PC-3 (cell line): Measurements from ENCODE around the gene BAZ2B. TPM values are rescaled to one million over a fixed set of nuclear protein-coding genes. Genes with fewer than 3 reads are reported as not detected.

Source experiments
- ATAC-seq: fragments of 200-7000 bp; cut with Tn5 transposase; 2 replicates; pipeline ENCODE4 v1.9.1; 2020; ENCODE audit warnings: mild to moderate bottlenecking, moderate library complexity
- BruUV-seq: library from RNA; stranded (reverse); fragments of 400-500 nt; replicated peaks from 2 replicates; lab custom pipeline; 2021; lab: Mats Ljungman, UMichigan
- CTCF ChIA-PET: fragments of 300-600 bp; sonication (Branson Sonifier 250); formaldehyde crosslinking; loops from one replicate; lab custom pipeline; 2022; ENCODE audit warnings: antibody characterized with exemption; lab: Charles Lee
- POLR2A ChIA-PET: fragments of 300-600 bp; sonication (Branson Sonifier 250); formaldehyde crosslinking; loops from one replicate; lab custom pipeline; 2022; ENCODE audit warnings: antibody characterized with exemption; ENCODE audit not compliant: unreplicated experiment; lab: Charles Lee
- DNase-seq: peaks from one replicate; pipeline ENCODE4 v3.0.0-alpha.2; 2015
- H2AFZ ChIP-seq: fragments of 300-600 bp; sonication (generic); 2 replicates; pipeline ENCODE4 v1.6.0; 2016; ENCODE audit warnings: antibody characterized with exemption, low read length
- H3F3A ChIP-seq: fragments of 300-600 bp; sonication (generic); one replicate; pipeline ENCODE4 v1.6.0; 2017; ENCODE audit warnings: antibody characterized with exemption, low read length, control low read depth, mild to moderate bottlenecking; ENCODE audit not compliant: unreplicated experiment
- H3K27ac ChIP-seq: fragments of 300-600 bp; sonication (generic); 2 replicates; pipeline ENCODE4 v1.5.1; 2016; ENCODE audit warnings: mild to moderate bottlenecking, low read length
- H3K27me3 ChIP-seq: fragments of 300-600 bp; sonication (generic); 2 replicates; pipeline ENCODE4 v1.6.1; 2016; ENCODE audit warnings: low read length, mixed read lengths
- H3K36me3 ChIP-seq: fragments of 300-600 bp; sonication (generic); 2 replicates; pipeline ENCODE4 v1.6.1; 2016; ENCODE audit warnings: low read depth, mixed run types, low read length, mixed read lengths
- H3K4me1 ChIP-seq: fragments of 300-600 bp; sonication (generic); 2 replicates; pipeline ENCODE4 v1.5.1; 2016; ENCODE audit warnings: low read length; ENCODE audit not compliant: insufficient read depth
- H3K4me2 ChIP-seq: fragments of 300-600 bp; sonication (generic); 2 replicates; pipeline ENCODE4 v1.6.0; 2016; ENCODE audit warnings: low read length
- H3K4me3 ChIP-seq: fragments of 300-600 bp; sonication (generic); 2 replicates; pipeline ENCODE4 v1.5.1; 2016; ENCODE audit warnings: mild to moderate bottlenecking, low read length, mixed read lengths
- H3K79me2 ChIP-seq: fragments of 300-600 bp; sonication (generic); 2 replicates; pipeline ENCODE4 v1.6.1; 2017; ENCODE audit warnings: low read length, mixed read lengths
- H3K9ac ChIP-seq: fragments of 300-600 bp; sonication (generic); 2 replicates; pipeline ENCODE4 v1.6.0; 2016; ENCODE audit warnings: mild to moderate bottlenecking, low read length
- H3K9me2 ChIP-seq: fragments of 300-600 bp; sonication (generic); replicated peaks from 2 replicates; pipeline ENCODE4 v1.6.1; 2016; ENCODE audit warnings: mixed run types, low read length, mixed read lengths
- H3K9me3 ChIP-seq: fragments of 300-600 bp; sonication (generic); 2 replicates; pipeline ENCODE4 v1.6.1; 2016; ENCODE audit warnings: low read length, mixed read lengths
- H4K20me1 ChIP-seq: fragments of 300-600 bp; sonication (generic); 2 replicates; pipeline ENCODE4 v1.6.1; 2016; ENCODE audit warnings: low read length, mixed read lengths
- EZH2 ChIP-seq: fragments of 300-600 bp; sonication (generic); IDR thresholded peaks from one replicate; pipeline ENCODE4 v1.6.1; 2017; ENCODE audit warnings: antibody characterized with exemption, mild to moderate bottlenecking, low read length; ENCODE audit not compliant: unreplicated experiment
- EZH2phosphoT487 ChIP-seq: fragments of 300-600 bp; sonication (generic); IDR thresholded peaks from 2 replicates; pipeline ENCODE4 v1.6.1; 2018; ENCODE audit warnings: mild to moderate bottlenecking, antibody characterized with exemption, low read length, borderline replicate concordance
- intact Hi-C: fragments of 100-400 bp; cut with micrococcal nuclease; formaldehyde crosslinking; loops from 2 replicates; pipeline ENCODE4 v1.9.0; 2023
- total RNA-seq: library from RNA; depleted of rRNA; stranded (reverse); fragments of >200 nt; gene quantifications from 2 replicates; pipeline ENCODE4 v1.2.3, GENCODE V29; 2014
- TF ChIP-seq, protein P1 (sequence below): fragments of 300-600 bp; sonication (generic); conservative IDR thresholded peaks from 2 replicates; pipeline ENCODE4 v1.5.1; 2017; ENCODE audit warnings: antibody characterized with exemption, low read depth, mild to moderate bottlenecking, low read length

BAZ2B gene
- total RNA-seq, 1 experiment from 2014 or later, result 19.6 TPM

DNA sequence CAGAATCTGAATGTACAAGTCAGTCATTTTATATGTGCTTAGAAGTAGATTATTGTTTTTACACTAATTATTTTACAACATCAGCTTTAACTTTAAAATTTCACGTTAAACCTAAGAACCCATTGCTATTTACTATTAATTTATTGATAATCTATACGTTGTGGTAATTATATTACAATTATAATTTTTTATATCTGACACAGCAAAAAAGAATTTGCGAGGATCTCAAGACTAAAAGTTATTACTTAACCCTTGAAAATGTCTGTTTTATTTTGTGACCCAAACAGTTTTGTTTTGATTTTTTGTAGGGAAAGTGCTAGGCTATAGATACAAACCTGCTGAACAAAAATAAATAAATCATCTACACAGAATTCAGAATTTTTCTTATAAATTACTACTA is 30.3 kb downstream of the BAZ2B start:
- H3K79me2 ChIP-seq, result no peaks in the 10 kb centered on the region
- H3K27ac ChIP-seq, result no peak overlapping the region
- H3K9me3 ChIP-seq, result no peaks in the 10 kb centered on the region
- no TSS peak for BruUV-seq
- H2AFZ ChIP-seq, result no peak overlapping the region
- no peak overlapping the region for H3K4me3 ChIP-seq
- H3K9me2 ChIP-seq, result no peaks in the 10 kb centered on the region
- CTCF ChIA-PET, result no interaction called here
- ATAC-seq (no peak), DNase-seq (no peak)
- intact Hi-C loops, result no loop called here
- H3K9ac ChIP-seq, result no peak overlapping the region
- POLR2A ChIA-PET, result no interaction called here
- no peaks in the 10 kb centered on the region for H3K36me3 ChIP-seq
- H3K4me1 ChIP-seq, result no peaks in the 10 kb centered on the region
- H3K27me3 ChIP-seq, result no peaks in the 10 kb centered on the region
- H3K4me2 ChIP-seq, result no peak overlapping the region
- H4K20me1 ChIP-seq, result no peaks in the 10 kb centered on the region
- H3F3A ChIP-seq, result no peaks in the 10 kb centered on the region
- no peak for TF ChIP-seq EZH2phosphoT487
- TF ChIP-seq EZH2, result no peak
- TF ChIP-seq, protein P1, sequence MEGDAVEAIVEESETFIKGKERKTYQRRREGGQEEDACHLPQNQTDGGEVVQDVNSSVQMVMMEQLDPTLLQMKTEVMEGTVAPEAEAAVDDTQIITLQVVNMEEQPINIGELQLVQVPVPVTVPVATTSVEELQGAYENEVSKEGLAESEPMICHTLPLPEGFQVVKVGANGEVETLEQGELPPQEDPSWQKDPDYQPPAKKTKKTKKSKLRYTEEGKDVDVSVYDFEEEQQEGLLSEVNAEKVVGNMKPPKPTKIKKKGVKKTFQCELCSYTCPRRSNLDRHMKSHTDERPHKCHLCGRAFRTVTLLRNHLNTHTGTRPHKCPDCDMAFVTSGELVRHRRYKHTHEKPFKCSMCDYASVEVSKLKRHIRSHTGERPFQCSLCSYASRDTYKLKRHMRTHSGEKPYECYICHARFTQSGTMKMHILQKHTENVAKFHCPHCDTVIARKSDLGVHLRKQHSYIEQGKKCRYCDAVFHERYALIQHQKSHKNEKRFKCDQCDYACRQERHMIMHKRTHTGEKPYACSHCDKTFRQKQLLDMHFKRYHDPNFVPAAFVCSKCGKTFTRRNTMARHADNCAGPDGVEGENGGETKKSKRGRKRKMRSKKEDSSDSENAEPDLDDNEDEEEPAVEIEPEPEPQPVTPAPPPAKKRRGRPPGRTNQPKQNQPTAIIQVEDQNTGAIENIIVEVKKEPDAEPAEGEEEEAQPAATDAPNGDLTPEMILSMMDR, result no peak

DNA sequence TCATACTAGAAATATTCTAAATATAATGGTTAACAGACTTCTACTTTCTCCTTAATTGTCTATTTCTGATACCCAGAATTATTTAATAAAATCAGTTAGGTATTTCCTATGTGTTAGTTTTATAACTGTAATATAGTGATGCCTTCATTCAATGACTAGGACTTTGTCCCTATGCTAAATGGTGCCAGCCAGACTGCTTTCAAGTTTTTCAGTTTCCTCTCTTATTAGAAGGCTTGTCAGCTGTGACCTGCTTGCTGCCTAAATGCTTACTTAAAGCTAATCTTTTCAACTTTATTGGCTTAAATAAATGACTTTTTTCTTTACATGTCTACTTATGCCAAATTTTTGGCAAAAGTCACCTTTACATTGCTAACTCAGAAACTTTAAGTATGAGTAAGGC is 30.7 kb downstream of the BAZ2B start:
- Histone ChIP-seq H3K27me3 (no peaks in the 10 kb centered on the region), H3K9ac (no peak overlapping the region), H3K4me2 (no peak overlapping the region), H3K4me1 (no peaks in the 10 kb centered on the region), H3K27ac (no peak overlapping the region), H4K20me1 (no peaks in the 10 kb centered on the region), H3K9me2 (no peaks in the 10 kb centered on the region), H3K36me3 (no peaks in the 10 kb centered on the region), H3K79me2 (no peaks in the 10 kb centered on the region), H3F3A (no peaks in the 10 kb centered on the region), H3K4me3 (no peak overlapping the region), H3K9me3 (no peaks in the 10 kb centered on the region), H2AFZ (no peak overlapping the region)
- intact Hi-C loops, result no loop called here
- TF ChIP-seq EZH2 (no peak), EZH2phosphoT487 (no peak)
- TF ChIP-seq, protein P1, result no peak
- no peak for DNase-seq
- ATAC-seq, result no peak
- CTCF ChIA-PET, result no interaction called here
- POLR2A ChIA-PET, result no interaction called here
- no TSS peak for BruUV-seq

DNA sequence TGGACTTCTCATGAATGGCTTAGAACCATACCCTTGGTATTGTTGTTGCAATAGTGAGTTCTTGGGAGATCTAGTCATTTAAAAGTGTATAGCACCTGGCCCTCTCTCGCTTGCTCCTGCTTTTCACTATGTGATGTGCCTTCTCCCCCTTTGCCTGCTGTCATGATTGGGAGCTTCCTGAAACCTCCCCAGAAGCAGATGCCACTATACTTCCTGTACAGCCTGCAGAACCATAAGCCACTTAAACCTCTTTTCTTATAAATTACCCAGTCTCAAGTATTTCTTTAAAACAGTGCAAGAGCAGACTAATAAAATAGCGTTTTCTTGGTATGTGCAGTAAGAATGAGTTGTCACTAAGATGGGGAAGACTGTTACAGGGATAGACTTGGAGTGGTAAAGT is 31.6 kb downstream of the BAZ2B start:
- BruUV-seq, result no TSS peak
- TF ChIP-seq EZH2 (no peak), EZH2phosphoT487 (no peak)
- TF ChIP-seq, protein P1, result no peak
- no peaks in the 10 kb centered on the region for H3K9me2 ChIP-seq
- no peak for DNase-seq
- H3K4me2 ChIP-seq, result no peak overlapping the region
- intact Hi-C loops, result no loop called here
- no peak overlapping the region for H2AFZ ChIP-seq
- no peaks in the 10 kb centered on the region for H3K36me3 ChIP-seq
- ChIA-PET CTCF (no interaction called here), POLR2A (no interaction called here)
- H3K9me3 ChIP-seq, result no peaks in the 10 kb centered on the region
- H3K27ac ChIP-seq, result no peak overlapping the region
- no peak for ATAC-seq
- no peaks in the 10 kb centered on the region for H3K79me2 ChIP-seq
- no peaks in the 10 kb centered on the region for H4K20me1 ChIP-seq
- no peaks in the 10 kb centered on the region for H3F3A ChIP-seq
- H3K27me3 ChIP-seq, result no peaks in the 10 kb centered on the region
- no peaks in the 10 kb centered on the region for H3K4me1 ChIP-seq
- H3K9ac ChIP-seq, result no peak overlapping the region
- H3K4me3 ChIP-seq, result no peak overlapping the region
